GM19468 (cell line): ENCODE results near the gene CR1L.
"Not testable (repeated sequence)": the region's sequence is repeated elsewhere in the genome, so short reads cannot be mapped to it uniquely, and the experiment has no call there.

ENCODE experiments used
- ATAC-seq: cut with Tn5 transposase; IDR thresholded peaks from one replicate; pipeline ENCODE4 v1.9.1; 2021; ENCODE audit warnings: mild to moderate bottlenecking, moderate library complexity, moderate number of reproducible peaks; ENCODE audit not compliant: unreplicated experiment; ENCODE audit errors: extremely low read depth

Gene CR1L

GRCh38 chr1:207742850-207743555 is 98.1 kb downstream of the CR1L start:
- ATAC-seq: no peak

GRCh38 chr1:207744000-207744534 is 99.1 kb downstream of the CR1L start:
- no peak for ATAC-seq

- ATAC-seq: no peak
Observed at GRCh38 chr1:207745285-207745684, 100.4 kb downstream of the CR1L start.

- no peak for ATAC-seq
Observed at GRCh38 chr1:207745839-207746767, 101.2 kb downstream of the CR1L start.

- ATAC-seq: no peak
Observed at GRCh38 chr1:207747627-207748492, 102.9 kb downstream of the CR1L start.

- ATAC-seq: no peak
Observed at GRCh38 chr1:207748737-207749528, 104.0 kb downstream of the CR1L start.

GRCh38 chr1:207750631-207751305 is 105.8 kb downstream of the CR1L start:
- ATAC-seq: no peak

GRCh38 chr1:207751463-207751789 is 106.5 kb downstream of the CR1L start:
- ATAC-seq: not testable (repeated sequence)

GRCh38 chr1:207751790-207752455 is 107.0 kb downstream of the CR1L start, which contains the start of gene CD46:
CD46 (plus strand) TSS chr1:207752054; CDS start chr1:207752213, 159 bp downstream.
- peak; percentile 92 for ATAC-seq

GRCh38 chr1:207752456-207752998 is 107.6 kb downstream of the CR1L start:
- no peak for ATAC-seq

GRCh38 chr1:207753611-207754010 is 108.7 kb downstream of the CR1L start:
- no peak for ATAC-seq

GRCh38 chr1:207754011-207754410 is 109.1 kb downstream of the CR1L start:
- no peak for ATAC-seq

- no peak for ATAC-seq
Observed at GRCh38 chr1:207754974-207755700, 110.2 kb downstream of the CR1L start.

- ATAC-seq: no peak
Observed at GRCh38 chr1:207755846-207756693, 111.1 kb downstream of the CR1L start.

GRCh38 chr1:207762622-207763021 is 117.7 kb downstream of the CR1L start:
- ATAC-seq: no peak

- ATAC-seq: no peak
Observed at GRCh38 chr1:207763091-207763490, 118.2 kb downstream of the CR1L start.
